K562 (cell line): Measurements from ENCODE around the gene ATXN7L1. TPM values are rescaled to one million over a fixed set of nuclear protein-coding genes. Genes with fewer than 3 reads are reported as not detected.

ENCODE experiments used
- ATAC-seq: fragments of 200-7000 bp; cut with Tn5 transposase; 3 replicates; pipeline ENCODE4 v1.9.1; 2020; ENCODE audit warnings: moderate library complexity
- BruUV-seq: library from RNA; stranded (reverse); fragments of 400-500 nt; replicated peaks from 2 replicates; lab custom pipeline; 2021; lab: Mats Ljungman, UMichigan
- CTCF ChIA-PET: fragments of 300-600 bp; formaldehyde crosslinking; extraction: SDS; loops from one replicate; lab custom pipeline; 2021; ENCODE audit warnings: low intra/inter-chr PET ratio; lab: Yijun Ruan, JAX
- POLR2A ChIA-PET: fragments of 300-600, 350-650 bp; sonication (Branson Sonifier 250); formaldehyde crosslinking; extraction: SDS; loops from one replicate; lab custom pipeline; 2021; ENCODE audit warnings: antibody characterized with exemption, inconsistent platforms; lab: Yijun Ruan, JAX
- DNase-seq, 4 experiments: peaks; one replicate each; pipeline versions ENCODE4 v3.0.0 to v3.0.0-alpha.2; 2011 to 2018; ENCODE audit warnings: low spot score in 3 of 4, mixed read lengths in 3 of 4; ENCODE audit errors: extremely low read depth in 1 of 4
- FAIRE-seq: peaks from 2 replicates; lab custom pipeline; 2011; peaks lifted over from hg19 to GRCh38; lab: Jason Lieb, UNC
- H2AFZ ChIP-seq: 2 replicates; pipeline ENCODE4 v1.6.0; 2011; ENCODE audit warnings: low read depth, low read length, control low read depth, inconsistent platforms
- H3K27ac ChIP-seq: fragments of 200-600 bp; 3 replicates; pipeline ENCODE4 v1.8.0; 2011; ENCODE audit warnings: low read depth, mild to moderate bottlenecking, control low read depth, inconsistent platforms, low read length, moderate library complexity, mixed read lengths; ENCODE audit errors: extremely low read depth
- H3K27me3 ChIP-seq, 2 experiments: fragments of 300-600 bp in 1 of 2; 2 replicates in 1 of 2; 3 replicates in 1 of 2; pipeline versions ENCODE4 v1.6.0 to v1.8.0; 2011; ENCODE audit warnings: inconsistent platforms in 2 of 2, low read length in 2 of 2, mild to moderate bottlenecking in 1 of 2, mixed read lengths in 1 of 2, moderate library complexity in 1 of 2; ENCODE audit not compliant: control insufficient read depth in 2 of 2, insufficient read depth in 2 of 2
- H3K36me3 ChIP-seq: fragments of 300-600 bp; 3 replicates; pipeline ENCODE4 v1.8.0; 2011; ENCODE audit warnings: mild to moderate bottlenecking, low read length, inconsistent platforms; ENCODE audit not compliant: control insufficient read depth, insufficient read depth
- H3K4me1 ChIP-seq, 2 experiments: fragments of 200-600 bp in 1 of 2; replicated peaks in 1 of 2; 2 replicates in 1 of 2; 3 replicates in 1 of 2; pipeline versions ENCODE4 v1.5.1 to v1.8.0; 2011; ENCODE audit warnings: inconsistent platforms in 2 of 2, low read length in 2 of 2, mild to moderate bottlenecking in 1 of 2, mixed read lengths in 1 of 2, moderate library complexity in 1 of 2; ENCODE audit not compliant: control insufficient read depth in 2 of 2, insufficient read depth in 2 of 2
- H3K4me2 ChIP-seq: 2 replicates; pipeline ENCODE4 v1.6.1; 2011; ENCODE audit warnings: low read length, control low read depth, inconsistent platforms, mixed read lengths; ENCODE audit not compliant: insufficient read depth
- H3K4me3 ChIP-seq: fragments of 200-600 bp; sonication (generic), shearing (Covaris generic); 2 replicates; pipeline ENCODE4 v1.5.1; 2016; ENCODE audit warnings: control low read depth, inconsistent platforms
- H3K79me2 ChIP-seq: fragments of 200-600 bp; 3 replicates; pipeline ENCODE4 v1.8.0; 2011; ENCODE audit warnings: low read length, inconsistent platforms; ENCODE audit not compliant: control insufficient read depth, insufficient read depth
- H3K9ac ChIP-seq, 2 experiments: 2 replicates each; pipeline versions ENCODE4 v1.6.0 to v1.6.1; 2011; ENCODE audit warnings: low read depth in 2 of 2, low read length in 2 of 2, control low read depth in 1 of 2, inconsistent platforms in 1 of 2, mild to moderate bottlenecking in 1 of 2, mixed read lengths in 1 of 2; ENCODE audit not compliant: insufficient read depth in 1 of 2
- H3K9me1 ChIP-seq: one replicate; pipeline ENCODE4 v1.6.0; 2011; ENCODE audit warnings: inconsistent platforms, mild to moderate bottlenecking, low read length, moderate library complexity; ENCODE audit not compliant: control insufficient read depth, insufficient read depth
- H3K9me3 ChIP-seq: replicated peaks from 2 replicates; pipeline ENCODE4 v1.5.1; 2011; ENCODE audit warnings: low read depth, low read length, inconsistent platforms; ENCODE audit not compliant: control insufficient read depth, insufficient read depth
- H4K20me1 ChIP-seq: replicated peaks from 2 replicates; pipeline ENCODE4 v1.6.1; 2011; ENCODE audit warnings: low read length, inconsistent platforms, mixed read lengths; ENCODE audit not compliant: control insufficient read depth, insufficient read depth
- BACH1 ChIP-seq: fragments of 200-800 bp; sonication (Bioruptor generic); IDR thresholded peaks from 2 replicates; pipeline ENCODE4 v1.6.1; 2016; ENCODE audit warnings: missing genetic modification characterization, missing compliant biosample characterization
- FOXJ2 ChIP-seq: fragments of 200-800 bp; sonication (Bioruptor generic); IDR thresholded peaks from 2 replicates; pipeline ENCODE4 v1.6.1; 2016; ENCODE audit warnings: missing genetic modification characterization, missing compliant biosample characterization
- FUS ChIP-seq: fragments of 200-400 bp; formaldehyde crosslinking; optimal IDR thresholded peaks from 2 replicates; pipeline ENCODE3; 2017; ENCODE audit warnings: low read depth, low read length
- PKNOX1 ChIP-seq: fragments of 450-650 bp; IDR thresholded peaks from 2 replicates; pipeline ENCODE4 v1.6.1; 2016
- YBX1 ChIP-seq: fragments of 450-650 bp; IDR thresholded peaks from 2 replicates; pipeline ENCODE4 v1.7.1; 2016; ENCODE audit warnings: mild to moderate bottlenecking
- WGBS: fragments of 100-300 bp; shearing (Covaris generic); methylation state at CpG from one replicate; pipeline ENCODE4 v1.1.6; 2016; ENCODE audit warnings: low coverage, mixed read lengths; ENCODE audit not compliant: insufficient coverage; ENCODE audit errors: missing lambda C conversion rate; 5-methylcytosine and 5-hydroxymethylcytosine counted together
- in situ Hi-C: fragments of 300-500 bp; cut with MboI; formaldehyde crosslinking; loops from 4 replicates; pipeline ENCODE4 v1.15.0; 2018; ENCODE audit warnings: inconsistent platforms, mixed read lengths
- intact Hi-C: fragments of 100-400 bp; cut with micrococcal nuclease; formaldehyde crosslinking; loops from 2 replicates; pipeline ENCODE4 v1.14.2; 2022
- polyA plus RNA-seq, 8 experiments: library from polyadenylated mRNA; depleted of rRNA in 4 of 8; stranded (reverse) in 5 of 8; unstranded in 3 of 8; fragments of >200 nt; fragmentation: Nextera tagmentation in 2 of 8; fragmentation: Illumina TruSeq in 1 of 8; extraction: Ambion mirVana in 2 of 8; extraction: Trizol in 1 of 8; gene quantifications; 2 replicates each; pipeline versions ENCODE4 v1.2.1 to v1.2.3, GENCODE V29; 2011 to 2014; ENCODE audit warnings: inconsistent platforms in 1 of 8, missing spikeins in 1 of 8
- total RNA-seq, 7 experiments: library from RNA; depleted of rRNA in 6 of 7; stranded (reverse); fragments of >200 nt in 6 of 7; fragmentation: Illumina TruSeq in 2 of 7; extraction: Trizol in 2 of 7; gene quantifications; 2 replicates each; pipeline versions ENCODE4 v1.2.1 to v1.2.3, GENCODE V29; 2011 to 2021; ENCODE audit warnings: low replicate concordance in 1 of 7

ATXN7L1 gene
- total and polyA plus RNA-seq, 9 of the 15 experiments (the other 6 are each of a cell fraction or from before 2014, with no cell fraction given) = 6.6 to 13.7 (median 10.7) TPM

GRCh38 chr7:105744258-105744657 is 132.1 kb downstream of the ATXN7L1 start:
- FAIRE-seq (no peak), DNase-seq (no peak), ATAC-seq (no peak)
- Histone ChIP-seq H3K4me2 (no peak overlapping the region), H3K27me3 (peaks cover 8 to 40% of the 10 kb centered on the region in 2 experiments; a peak in 4 of 5 replicates), H4K20me1 (peaks cover 14% of the 10 kb centered on the region), H3K4me3 (no peak overlapping the region), H3K4me1 (no peaks in the 10 kb centered on the region; a peak in 1 of 5 replicates), H3K9me1 (peaks cover 6% of the 10 kb centered on the region), H3K9me3 (no peaks in the 10 kb centered on the region), H3K27ac (no peak overlapping the region), H3K36me3 (no peaks in the 10 kb centered on the region), H3K9ac (no peak overlapping the region), H2AFZ (no peak overlapping the region), H3K79me2 (no peaks in the 10 kb centered on the region)
- 0% methylated on average over 1 of the region's 1 CpG for WGBS
- TF ChIP-seq PKNOX1 = no peak
- no peak for TF ChIP-seq BACH1 (tag)
- TF ChIP-seq FOXJ2 (tag) = no peak
- no peak for TF ChIP-seq YBX1
- TF ChIP-seq FUS = no peak
- intact Hi-C loops (no loop called here), in situ Hi-C loops (no loop called here)
- POLR2A ChIA-PET = interaction anchor here (0.6 to 1.5 kb wide), 3 partner anchors 10 to 98 kb away, joined by 3 to 7 read pairs (median 3); no protein-coding TSS in a partner anchor
- CTCF ChIA-PET = no interaction called here
- no TSS peak for BruUV-seq
